ENCODE results near the gene HOXA3.

- TF ChIP-seq, protein P1, sequence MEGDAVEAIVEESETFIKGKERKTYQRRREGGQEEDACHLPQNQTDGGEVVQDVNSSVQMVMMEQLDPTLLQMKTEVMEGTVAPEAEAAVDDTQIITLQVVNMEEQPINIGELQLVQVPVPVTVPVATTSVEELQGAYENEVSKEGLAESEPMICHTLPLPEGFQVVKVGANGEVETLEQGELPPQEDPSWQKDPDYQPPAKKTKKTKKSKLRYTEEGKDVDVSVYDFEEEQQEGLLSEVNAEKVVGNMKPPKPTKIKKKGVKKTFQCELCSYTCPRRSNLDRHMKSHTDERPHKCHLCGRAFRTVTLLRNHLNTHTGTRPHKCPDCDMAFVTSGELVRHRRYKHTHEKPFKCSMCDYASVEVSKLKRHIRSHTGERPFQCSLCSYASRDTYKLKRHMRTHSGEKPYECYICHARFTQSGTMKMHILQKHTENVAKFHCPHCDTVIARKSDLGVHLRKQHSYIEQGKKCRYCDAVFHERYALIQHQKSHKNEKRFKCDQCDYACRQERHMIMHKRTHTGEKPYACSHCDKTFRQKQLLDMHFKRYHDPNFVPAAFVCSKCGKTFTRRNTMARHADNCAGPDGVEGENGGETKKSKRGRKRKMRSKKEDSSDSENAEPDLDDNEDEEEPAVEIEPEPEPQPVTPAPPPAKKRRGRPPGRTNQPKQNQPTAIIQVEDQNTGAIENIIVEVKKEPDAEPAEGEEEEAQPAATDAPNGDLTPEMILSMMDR (IDR thresholded peaks at IDR 0.05 in 2 of 3, conservative IDR thresholded peaks at IDR 0.05 in 1 of 3; ENCODE audit: control insufficient read depth in 2 of 3, extremely low read depth in 1 of 3, insufficient read depth in 1 of 3, low read depth in 3 of 3, low read length in 3 of 3) = no peak
- TF ChIP-seq EP300 (IDR thresholded peaks at IDR 0.05; ENCODE audit: borderline replicate concordance in 1 of 2, control insufficient read depth in 1 of 2, low read depth in 2 of 2, low read length in 2 of 2) (no peak), POLR2A (IDR thresholded peaks at IDR 0.05; ENCODE audit: low read depth, low read length) (no peak), ETV6 (conservative IDR thresholded peaks at IDR 0.05 in 1 of 2, IDR thresholded peaks at IDR 0.05 in 1 of 2; ENCODE audit: borderline replicate concordance in 1 of 2, low read depth in 1 of 2) (no peak), RFX5 (IDR thresholded peaks at IDR 0.05; ENCODE audit: low read depth, low read length) (no peak), BCL11A (IDR thresholded peaks at IDR 0.05; ENCODE audit: low read depth, low read length) (no peak), SIN3A (IDR thresholded peaks at IDR 0.05; ENCODE audit: low read depth, low read length) (no peak), POLR2AphosphoS5 (IDR thresholded peaks at IDR 0.05; ENCODE audit: low read length) (no peak), ATF7 (IDR thresholded peaks at IDR 0.05; ENCODE audit: low read depth) (no peak), RCOR1 (conservative IDR thresholded peaks at IDR 0.05; ENCODE audit: low read depth, low read length) (no peak), BRCA1 (IDR thresholded peaks at IDR 0.05; ENCODE audit: low read depth, low read length) (no peak), RAD21 (IDR thresholded peaks at IDR 0.05; ENCODE audit: insufficient read depth, low read depth, low read length) (no peak), SP1 (IDR thresholded peaks at IDR 0.05; ENCODE audit: low read depth, low read length) (no peak)
- TF ChIP-seq, protein P2, sequence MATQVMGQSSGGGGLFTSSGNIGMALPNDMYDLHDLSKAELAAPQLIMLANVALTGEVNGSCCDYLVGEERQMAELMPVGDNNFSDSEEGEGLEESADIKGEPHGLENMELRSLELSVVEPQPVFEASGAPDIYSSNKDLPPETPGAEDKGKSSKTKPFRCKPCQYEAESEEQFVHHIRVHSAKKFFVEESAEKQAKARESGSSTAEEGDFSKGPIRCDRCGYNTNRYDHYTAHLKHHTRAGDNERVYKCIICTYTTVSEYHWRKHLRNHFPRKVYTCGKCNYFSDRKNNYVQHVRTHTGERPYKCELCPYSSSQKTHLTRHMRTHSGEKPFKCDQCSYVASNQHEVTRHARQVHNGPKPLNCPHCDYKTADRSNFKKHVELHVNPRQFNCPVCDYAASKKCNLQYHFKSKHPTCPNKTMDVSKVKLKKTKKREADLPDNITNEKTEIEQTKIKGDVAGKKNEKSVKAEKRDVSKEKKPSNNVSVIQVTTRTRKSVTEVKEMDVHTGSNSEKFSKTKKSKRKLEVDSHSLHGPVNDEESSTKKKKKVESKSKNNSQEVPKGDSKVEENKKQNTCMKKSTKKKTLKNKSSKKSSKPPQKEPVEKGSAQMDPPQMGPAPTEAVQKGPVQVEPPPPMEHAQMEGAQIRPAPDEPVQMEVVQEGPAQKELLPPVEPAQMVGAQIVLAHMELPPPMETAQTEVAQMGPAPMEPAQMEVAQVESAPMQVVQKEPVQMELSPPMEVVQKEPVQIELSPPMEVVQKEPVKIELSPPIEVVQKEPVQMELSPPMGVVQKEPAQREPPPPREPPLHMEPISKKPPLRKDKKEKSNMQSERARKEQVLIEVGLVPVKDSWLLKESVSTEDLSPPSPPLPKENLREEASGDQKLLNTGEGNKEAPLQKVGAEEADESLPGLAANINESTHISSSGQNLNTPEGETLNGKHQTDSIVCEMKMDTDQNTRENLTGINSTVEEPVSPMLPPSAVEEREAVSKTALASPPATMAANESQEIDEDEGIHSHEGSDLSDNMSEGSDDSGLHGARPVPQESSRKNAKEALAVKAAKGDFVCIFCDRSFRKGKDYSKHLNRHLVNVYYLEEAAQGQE (IDR thresholded peaks at IDR 0.05; ENCODE audit: low read depth, low read length) = no peak
Observed at GRCh38 chr7:27118580-27118979, 33.8 kb downstream of the HOXA3 start.

All from GM12878 (cell line).